B cell (primary cell): ENCODE results near the gene SMCO2. TPM values are rescaled to one million over a fixed set of nuclear protein-coding genes. Genes with fewer than 3 reads are reported as not detected.

Experiments
- ATAC-seq: fragments of 200-7000 bp; cut with Tn5 transposase; one replicate; pipeline ENCODE4 v1.10.0; 2021; ENCODE audit warnings: low read depth, mild to moderate bottlenecking, moderate number of reproducible peaks, moderate library complexity
- CTCF ChIA-PET: fragments of 350-600 bp; sonication (Branson Sonifier 250); formaldehyde crosslinking; loops from one replicate; lab custom pipeline; 2021; ENCODE audit warnings: antibody characterized with exemption, inconsistent platforms; lab: Charles Lee
- POLR2A ChIA-PET: fragments of 350-600 bp; sonication (Branson Sonifier 250); formaldehyde crosslinking; loops from one replicate; lab custom pipeline; 2021; ENCODE audit warnings: antibody characterized with exemption; lab: Charles Lee
- DNase-seq: peaks from one replicate; pipeline ENCODE4 v3.0.0; 2013
- H2AFZ ChIP-seq: 2 replicates; pipeline ENCODE4 v1.6.1; 2012; ENCODE audit warnings: mild to moderate bottlenecking, low read depth, low read length; ENCODE audit not compliant: insufficient read depth, poor library complexity, severe bottlenecking
- H3K27ac ChIP-seq, 2 donors: 1 replicate in 1 of 2; 2 replicates in 1 of 2; pipeline ENCODE4 v1.5.1; 2012 to 2013; ENCODE audit warnings: low read length in 2 of 2, mild to moderate bottlenecking in 2 of 2, moderate library complexity in 1 of 2
- H3K27me3 ChIP-seq, 4 experiments: fragments of 200-600 bp in 1 of 4; sonication (generic) in 1 of 4; replicated peaks in 1 of 4; 1 replicate in 2 of 4; 2 replicates in 2 of 4; pipeline versions ENCODE4 v1.6.1 to v1.7.0; 2013 to 2016; ENCODE audit warnings: low read length in 3 of 4, mild to moderate bottlenecking in 2 of 4, mixed read lengths in 1 of 4, moderate library complexity in 1 of 4; ENCODE audit not compliant: insufficient read depth in 4 of 4, control insufficient read depth in 3 of 4; ENCODE audit errors: control extremely low read depth in 1 of 4
- H3K36me3 ChIP-seq, 2 experiments: replicated peaks in 1 of 2; 1 replicate in 1 of 2; 2 replicates in 1 of 2; pipeline versions ENCODE4 v1.6.1 to v1.7.1; 2013; ENCODE audit warnings: low read length in 1 of 2; ENCODE audit not compliant: insufficient read depth in 2 of 2, control insufficient read depth in 1 of 2; ENCODE audit errors: control extremely low read depth in 1 of 2, extremely low read depth in 1 of 2
- H3K4me1 ChIP-seq, 2 donors: fragments of 200-600 bp in 1 of 2; sonication (generic) in 1 of 2; 1 replicate in 1 of 2; 2 replicates in 1 of 2; pipeline versions ENCODE4 v1.5.1 to v1.6.1; 2013 to 2017; ENCODE audit warnings: low read length in 2 of 2; ENCODE audit not compliant: control insufficient read depth in 2 of 2, insufficient read depth in 2 of 2
- H3K4me2 ChIP-seq: replicated peaks from 2 replicates; pipeline ENCODE3; 2012; ENCODE audit warnings: mild to moderate bottlenecking, low read depth, low read length; ENCODE audit not compliant: poor library complexity, severe bottlenecking
- H3K4me3 ChIP-seq, 5 experiments: fragments of 200-600 bp in 1 of 5; sonication (generic) in 1 of 5; 1 replicate in 3 of 5; 2 replicates in 2 of 5; pipeline versions ENCODE4 v1.5.1 to v1.7.0; 2011 to 2016; ENCODE audit warnings: low read length in 4 of 5, mild to moderate bottlenecking in 4 of 5, low read depth in 2 of 5, control low read depth in 1 of 5, moderate library complexity in 1 of 5; ENCODE audit not compliant: insufficient read depth in 1 of 5; ENCODE audit errors: control extremely low read depth in 1 of 5, extremely low read depth in 1 of 5
- H3K79me2 ChIP-seq: fragments of 200-600 bp; sonication (generic); one replicate; pipeline ENCODE4 v1.6.0; 2016; ENCODE audit warnings: low read length; ENCODE audit not compliant: control insufficient read depth, insufficient read depth
- H3K9ac ChIP-seq: fragments of 200-600 bp; sonication (generic); 2 replicates; pipeline ENCODE4 v1.6.1; 2017; ENCODE audit warnings: mild to moderate bottlenecking, low read length, moderate library complexity
- H3K9me3 ChIP-seq, 3 donors: one replicate each; pipeline versions ENCODE4 v1.6.1 to v1.7.1; 2013; ENCODE audit warnings: low read length in 2 of 3; ENCODE audit not compliant: control insufficient read depth in 2 of 3, insufficient read depth in 1 of 3; ENCODE audit errors: control extremely low read depth in 1 of 3
- H4K20me1 ChIP-seq: 2 replicates; pipeline ENCODE4 v1.6.0; 2012; ENCODE audit warnings: mild to moderate bottlenecking, low read length; ENCODE audit not compliant: insufficient read depth, control insufficient read depth, poor library complexity, severe bottlenecking
- H3K27ac Mint-ChIP-seq: one replicate; pipeline ENCODE4 v1.8.0; 2021; ENCODE audit warnings: mixed read lengths
- H3K27me3 Mint-ChIP-seq: one replicate; pipeline ENCODE4 v1.8.0; 2021; ENCODE audit warnings: mixed read lengths
- H3K4me1 Mint-ChIP-seq: one replicate; pipeline ENCODE4 v1.8.0; 2021; ENCODE audit warnings: mixed read lengths
- H3K4me3 Mint-ChIP-seq: one replicate; pipeline ENCODE4 v1.8.0; 2021; ENCODE audit warnings: mixed read lengths
- H3K9me3 Mint-ChIP-seq: one replicate; pipeline ENCODE4 v1.8.0; 2022; ENCODE audit warnings: mixed read lengths; ENCODE audit not compliant: insufficient read depth
- CTCF ChIP-seq: fragments of 200-600 bp; IDR thresholded peaks from one replicate; pipeline ENCODE4 v1.8.0; 2022; ENCODE audit warnings: antibody characterized with exemption, mild to moderate bottlenecking
- EZH2 ChIP-seq: IDR thresholded peaks from 2 replicates; pipeline ENCODE4 v1.6.1; 2012; ENCODE audit warnings: borderline replicate concordance, low read depth, mild to moderate bottlenecking, moderate library complexity, low read length; ENCODE audit not compliant: insufficient read depth, poor library complexity, severe bottlenecking
- WGBS: methylation state at CpG from one replicate; pipeline ENCODE4 v1.1.5; 2013; ENCODE audit warnings: missing lambda C conversion rate; ENCODE audit not compliant: insufficient coverage; 5-methylcytosine and 5-hydroxymethylcytosine counted together
- intact Hi-C: fragments of 100-400 bp; cut with micrococcal nuclease; formaldehyde crosslinking; loops from one replicate; pipeline ENCODE4 v1.10.0; 2022
- polyA plus RNA-seq: library from polyadenylated mRNA; depleted of rRNA; stranded (reverse); fragments of >200 nt; gene quantifications from 2 replicates; pipeline ENCODE4 v1.2.3, GENCODE V29; 2012
- total RNA-seq, 2 donors: library from RNA; stranded (reverse); fragments of 120-200 nt in 1 of 2; gene quantifications; 1 replicate in 1 of 2; 2 replicates in 1 of 2; pipeline versions ENCODE4 v1.2.3 to v1.2.4, GENCODE V29; 2013 to 2022

SMCO2 gene
- total and polyA plus RNA-seq, 2 donors (not counting 1 experiment from before 2014, with no cell fraction given) = 0.15 TPM; not detected in 1

GRCh38 chr12:27505109-27505508 is 58.6 kb downstream of the SMCO2 start:
- Histone ChIP-seq H3K9me3 (no peaks in the 10 kb centered on the region), H2AFZ (no peak overlapping the region), H3K4me3 (no peak overlapping the region), H3K4me1 (no peaks in the 10 kb centered on the region), H3K36me3 (no peaks in the 10 kb centered on the region), H3K79me2 (no peaks in the 10 kb centered on the region), H3K9ac (no peak overlapping the region), H3K27me3 (no peaks in the 10 kb centered on the region), H3K27ac (no peak overlapping the region), H4K20me1 (no peaks in the 10 kb centered on the region), H3K4me2 (no peak overlapping the region)
- Mint-ChIP-seq H3K9me3 (no peaks in the 10 kb centered on the region), H3K27me3 (peaks cover 12% of the 10 kb centered on the region), H3K4me1 (no peaks in the 10 kb centered on the region), H3K4me3 (no peak overlapping the region), H3K27ac (no peak overlapping the region)
- DNase-seq (no peak), ATAC-seq (no peak)
- no CpG with 5 or more reads among the region's 2 CpGs for WGBS
- ChIA-PET POLR2A (no interaction called here), CTCF (interaction anchor here (0.6 kb wide), 1 partner anchor 71 kb away, joined by 3 read pairs; no protein-coding TSS in a partner anchor)
- TF ChIP-seq CTCF = no peak
- intact Hi-C loops = no loop called here

- Mint-ChIP-seq H3K9me3 (no peaks in the 10 kb centered on the region), H3K4me1 (no peaks in the 10 kb centered on the region), H3K27ac (no peak overlapping the region), H3K4me3 (no peak overlapping the region), H3K27me3 (peaks cover 9% of the 10 kb centered on the region)
- Histone ChIP-seq H3K4me3 (no peak overlapping the region), H3K79me2 (no peaks in the 10 kb centered on the region), H3K27ac (no peak overlapping the region), H3K4me2 (no peak overlapping the region), H3K4me1 (no peaks in the 10 kb centered on the region), H4K20me1 (no peaks in the 10 kb centered on the region), H3K9me3 (no peaks in the 10 kb centered on the region), H3K27me3 (no peaks in the 10 kb centered on the region), H2AFZ (no peak overlapping the region), H3K36me3 (no peaks in the 10 kb centered on the region), H3K9ac (no peak overlapping the region)
- DNase-seq (no peak), ATAC-seq (no peak)
- TF ChIP-seq EZH2 = no peak
- CTCF ChIA-PET = no interaction called here
- POLR2A ChIA-PET = no interaction called here
- intact Hi-C loops = no loop called here
Measured at GRCh38 chr12:27505761-27506160, 59.2 kb downstream of the SMCO2 start.
